DMS153 (cell line): Measurements from ENCODE around the gene CLDN6.

Source experiments
- DNase-seq: peaks from one replicate; lab custom pipeline; 2025; lab: John Stamatoyannopoulos, UW

CLDN6 gene

GRCh38 chr16:2987286-2987685, 30.7 kb downstream of the CLDN6 start:
- no peak for DNase-seq

GRCh38 chr16:2986623-2987188, 31.3 kb downstream of the CLDN6 start:
- no peak for DNase-seq

DNA sequence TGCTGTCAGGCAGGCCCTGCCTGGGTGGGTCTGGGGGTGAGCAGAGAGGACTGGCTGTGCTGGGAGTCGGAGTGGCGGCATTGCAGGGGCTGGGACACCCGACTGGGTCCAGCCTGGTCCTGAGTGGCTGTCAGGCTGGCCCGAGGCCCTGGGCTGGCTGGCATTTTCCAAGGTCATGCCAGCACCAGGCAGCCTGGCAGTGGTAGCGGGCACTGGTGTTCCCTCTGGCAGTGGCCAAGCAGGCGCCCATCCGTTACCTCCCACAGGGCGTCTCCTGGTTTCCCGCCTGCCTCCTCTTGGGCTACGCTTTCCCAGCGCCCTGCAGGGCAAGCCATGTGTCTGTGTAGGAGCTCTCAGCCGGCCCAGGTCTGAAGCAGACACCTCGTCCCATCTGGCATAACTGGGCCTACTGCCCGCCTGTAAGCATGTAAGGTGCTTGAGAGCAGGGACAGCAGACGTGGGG, 32.1 kb downstream of the CLDN6 start:
- no peak for DNase-seq

DNA sequence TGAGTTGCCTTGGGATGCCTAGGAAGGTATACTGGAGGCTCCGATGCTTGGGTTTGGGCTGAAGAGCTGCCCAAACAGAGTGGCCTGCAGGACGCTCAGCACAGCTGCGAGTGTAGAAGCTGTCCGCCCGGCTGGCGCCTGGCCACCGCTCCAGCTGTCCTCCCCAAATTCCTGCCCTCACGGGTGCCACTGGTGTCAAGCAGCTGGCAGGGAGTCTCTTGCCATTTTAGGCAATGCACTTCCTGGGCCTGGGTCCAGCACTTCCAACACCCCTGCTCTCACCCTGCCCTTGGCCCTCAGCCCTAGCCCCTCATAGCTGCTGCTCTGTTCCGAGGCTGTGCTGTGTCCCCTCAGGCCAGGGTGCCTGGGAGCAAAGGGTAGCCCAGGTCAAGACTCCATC, 32.5 kb downstream of the CLDN6 start:
- DNase-seq: no peak

GRCh38 chr16:2983706-2984136, 34.3 kb downstream of the CLDN6 start:
- peak; percentile 74 for DNase-seq

- DNase-seq: no peak
Observed at GRCh38 chr16:2982402-2982801, 35.6 kb downstream of the CLDN6 start.

- DNase-seq: no peak
Observed at GRCh38 chr16:2981899-2982250, 36.1 kb downstream of the CLDN6 start.

DNA sequence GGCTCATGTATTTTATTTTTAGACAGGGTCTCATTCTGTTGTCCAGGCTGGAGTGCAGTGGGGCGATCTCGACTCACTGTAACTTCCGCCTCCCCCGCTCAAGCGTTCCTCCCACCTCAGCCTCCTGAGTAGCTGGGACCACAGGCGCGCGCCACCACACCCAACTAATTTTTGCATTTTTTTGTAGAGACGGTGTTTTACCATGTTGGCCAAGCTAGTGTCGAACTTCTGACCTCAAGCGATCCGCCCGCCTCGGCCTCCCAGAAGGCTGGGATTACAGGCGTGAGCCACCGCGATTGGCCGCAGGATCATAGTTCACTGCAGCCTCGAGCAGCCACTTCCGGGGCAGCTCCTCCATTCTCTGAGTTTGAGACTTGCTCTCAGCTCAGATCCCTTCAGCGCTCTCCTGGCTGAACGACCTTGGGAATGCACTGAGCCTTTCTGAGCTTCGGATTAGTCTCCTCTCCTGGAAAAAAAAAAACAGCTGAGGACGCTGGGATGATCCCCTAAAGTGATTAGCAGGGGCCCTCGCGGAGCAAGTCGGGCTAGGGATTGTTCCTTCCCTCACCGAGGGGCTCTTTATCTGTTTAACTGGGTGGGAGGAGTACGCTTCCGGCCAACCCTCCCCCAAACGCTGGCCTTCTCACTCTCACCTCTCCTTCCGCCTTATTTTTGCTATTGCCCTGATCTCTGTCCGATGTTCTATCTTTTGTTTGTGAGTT, 36.6 kb downstream of the CLDN6 start:
- DNase-seq: no peak

GRCh38 chr16:2980227-2981176, 37.5 kb downstream of the CLDN6 start, which contains the start of gene PKMYT1:
Gene PKMYT1, minus strand, starts transcription at chr16:2980446. Its CDS starts 789 bp downstream, at chr16:2979657.
- DNase-seq: peak; percentile 44

DNA sequence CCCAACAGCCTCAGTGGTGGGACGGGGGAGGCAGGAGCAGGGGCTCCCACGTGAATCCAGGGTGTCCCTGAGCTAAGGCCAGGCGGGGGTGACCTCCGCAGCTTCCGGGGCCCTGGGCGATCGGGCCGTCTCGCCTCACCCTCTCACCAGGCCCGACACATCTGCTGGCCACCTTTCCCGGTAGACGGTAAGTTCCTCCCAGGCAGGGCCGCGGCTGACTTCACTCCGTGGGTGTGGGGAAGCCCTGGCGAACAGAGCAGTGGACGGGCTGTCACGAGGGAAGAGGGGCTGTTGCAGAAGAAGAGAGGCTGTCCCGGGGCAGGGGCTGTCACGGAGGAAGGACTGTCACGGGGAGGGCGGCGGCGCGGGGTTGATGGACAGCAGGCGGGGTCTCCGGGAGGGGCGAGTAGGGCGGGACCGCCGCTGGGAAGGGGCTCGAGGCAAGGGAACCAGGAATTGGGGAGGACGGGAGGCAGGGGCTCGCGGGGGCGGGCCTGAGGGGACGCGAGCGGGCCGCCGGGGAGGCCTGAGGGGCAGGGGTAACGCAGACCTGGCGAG, 38.2 kb downstream of the CLDN6 start:
- DNase-seq: no peak

DNA sequence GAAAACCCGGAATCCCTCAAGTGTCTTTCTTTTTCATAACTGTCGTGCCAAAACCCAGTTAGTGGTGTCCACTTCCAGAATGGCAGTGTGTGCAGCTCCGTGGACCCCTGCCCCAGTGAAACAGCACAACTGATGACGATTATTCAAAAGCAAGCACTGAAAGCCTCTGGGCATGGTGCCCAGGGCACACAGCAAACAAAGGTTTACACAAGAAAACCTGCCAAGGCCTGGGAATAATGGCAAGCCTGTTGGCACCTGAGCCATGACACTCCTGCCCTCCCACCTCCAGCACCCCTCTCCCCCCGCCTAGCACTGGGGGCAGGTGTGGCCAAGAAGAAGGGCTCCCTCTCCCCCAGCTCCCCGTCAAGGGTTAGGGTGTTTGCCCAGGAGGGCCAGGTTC, 40.5 kb downstream of the CLDN6 start:
- DNase-seq: peak; percentile 87

DNA sequence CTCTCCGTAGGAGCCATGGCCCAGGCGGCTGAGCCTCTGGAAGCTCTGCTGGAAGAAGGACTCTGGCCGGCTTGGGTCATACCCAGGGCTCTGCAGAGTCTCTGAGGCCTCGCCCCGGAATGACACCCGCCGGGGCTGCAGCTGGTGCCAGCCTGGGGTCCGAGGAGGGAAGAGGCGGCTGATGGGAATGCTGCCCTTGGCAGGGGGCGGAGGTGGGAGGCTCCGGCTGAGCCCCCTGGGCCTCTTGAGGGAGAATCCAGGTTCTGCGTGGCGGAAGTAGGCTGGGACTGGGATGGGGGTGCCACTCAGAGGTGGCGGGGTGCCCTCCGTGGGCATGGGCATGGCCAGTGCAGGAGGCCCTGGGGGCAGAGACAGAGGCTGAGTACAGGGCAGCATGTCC, 41.3 kb downstream of the CLDN6 start:
- no peak for DNase-seq

- no peak for DNase-seq
Observed at GRCh38 chr16:2976201-2976600, 41.8 kb downstream of the CLDN6 start.

DNA sequence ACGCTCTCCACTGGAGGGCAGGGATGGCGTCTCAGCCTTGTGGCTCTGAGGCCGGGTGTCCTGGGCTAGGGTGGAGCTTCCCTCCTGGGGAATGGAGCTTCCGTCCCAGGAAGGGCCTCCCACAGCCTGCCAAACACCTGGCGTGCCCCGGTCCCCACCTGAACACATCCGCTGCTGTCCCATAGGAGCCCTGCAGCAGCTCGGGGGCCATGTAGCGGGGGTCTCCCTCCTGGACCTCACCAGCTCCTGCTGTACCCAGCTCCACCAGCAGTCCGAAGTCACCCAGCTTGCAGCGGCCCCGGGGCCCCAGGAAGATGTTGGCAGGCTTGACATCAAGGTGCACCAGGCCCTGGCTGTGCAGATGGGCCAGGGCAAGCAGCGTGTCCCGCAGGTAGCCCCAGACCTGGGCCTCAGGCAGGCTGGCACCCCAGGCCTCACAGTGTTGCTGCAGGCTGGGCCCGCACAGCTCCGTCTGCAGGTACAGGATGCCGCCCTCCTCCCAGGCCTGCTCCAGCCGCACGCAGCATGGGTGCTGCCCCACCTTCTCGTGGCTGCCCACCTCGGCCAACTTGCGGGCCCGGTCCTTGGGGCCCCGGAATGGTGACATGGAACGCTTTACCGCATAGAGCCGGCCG, 42.7 kb downstream of the CLDN6 start:
- no peak for DNase-seq

DNA sequence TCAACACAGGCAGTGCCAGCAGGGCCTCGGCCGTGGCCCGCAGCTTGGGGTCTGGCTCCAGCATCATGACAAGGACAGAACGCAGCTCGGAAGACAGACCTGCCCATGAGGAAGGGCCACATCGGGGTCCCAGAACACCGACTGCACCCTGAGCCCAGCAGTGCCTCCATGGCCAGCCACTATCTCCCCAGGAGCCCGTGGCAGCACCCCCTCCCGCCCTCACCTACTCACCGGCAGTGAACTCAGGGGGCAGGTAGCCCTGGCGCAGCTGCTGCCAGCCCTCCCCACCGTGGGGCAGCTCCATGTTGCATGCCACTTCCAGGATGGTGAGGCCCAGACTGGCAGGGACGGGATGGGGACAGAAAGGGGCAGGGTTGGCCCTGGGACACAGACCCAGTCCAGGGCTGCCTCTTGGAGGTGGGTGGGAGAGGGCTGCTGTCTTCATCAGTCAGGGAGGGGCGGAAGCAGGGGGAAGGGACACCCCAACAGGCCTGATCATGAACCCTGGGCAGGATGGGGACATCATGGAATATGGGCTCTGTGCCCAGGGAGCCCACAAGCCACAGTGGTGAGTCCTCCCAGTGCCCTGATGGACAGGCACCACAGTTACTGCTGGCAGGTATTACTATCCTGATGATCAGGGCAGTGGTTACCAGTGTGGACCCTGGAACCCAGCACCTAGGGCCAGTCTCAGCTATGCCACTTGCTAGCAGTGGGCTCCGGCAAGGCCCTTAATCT, 43.5 kb downstream of the CLDN6 start:
- DNase-seq: no peak

GRCh38 chr16:2973605-2974318, 44.2 kb downstream of the CLDN6 start:
- no peak for DNase-seq

GRCh38 chr16:2973093-2973492, 44.9 kb downstream of the CLDN6 start:
- no peak for DNase-seq

DNA sequence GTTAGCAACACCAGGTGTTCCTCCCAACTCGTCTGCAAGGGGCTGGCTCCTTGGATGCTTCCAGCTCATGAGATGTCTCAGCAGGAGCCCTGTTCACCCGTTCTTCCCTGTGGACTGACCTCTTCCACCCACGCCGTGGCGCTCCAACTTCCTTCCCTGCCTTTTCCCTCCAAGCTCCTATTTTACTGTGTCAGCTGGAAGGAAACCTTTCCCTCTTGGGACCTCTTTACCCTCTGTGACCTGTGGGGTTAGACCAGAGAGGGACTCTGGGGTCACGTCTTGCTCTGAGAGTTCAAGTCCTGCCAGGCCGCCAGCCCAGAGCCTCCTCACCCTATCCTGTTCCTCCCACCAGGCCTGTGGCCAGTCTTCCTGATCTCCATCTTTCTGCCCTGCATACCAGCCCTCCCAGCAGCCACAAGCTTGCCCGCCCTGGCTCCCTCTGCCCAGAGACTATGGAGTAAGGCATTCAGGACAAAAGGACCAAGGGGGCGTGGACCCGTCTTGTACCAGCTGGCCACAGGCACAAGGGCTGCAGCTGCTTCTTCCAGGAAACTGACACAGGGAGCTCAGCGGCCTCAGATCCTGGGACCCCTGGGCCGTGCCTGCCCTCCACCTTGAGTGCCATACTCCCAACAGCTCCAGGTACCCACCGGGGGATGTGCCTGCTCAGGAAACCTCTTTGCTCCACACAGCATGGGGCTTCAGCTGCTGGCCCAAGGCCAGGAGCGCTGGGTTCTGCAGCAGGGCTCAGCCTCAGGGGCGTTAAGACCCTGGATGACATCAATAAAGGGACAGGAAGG, 45.8 kb downstream of the CLDN6 start:
- DNase-seq: no peak

DNA sequence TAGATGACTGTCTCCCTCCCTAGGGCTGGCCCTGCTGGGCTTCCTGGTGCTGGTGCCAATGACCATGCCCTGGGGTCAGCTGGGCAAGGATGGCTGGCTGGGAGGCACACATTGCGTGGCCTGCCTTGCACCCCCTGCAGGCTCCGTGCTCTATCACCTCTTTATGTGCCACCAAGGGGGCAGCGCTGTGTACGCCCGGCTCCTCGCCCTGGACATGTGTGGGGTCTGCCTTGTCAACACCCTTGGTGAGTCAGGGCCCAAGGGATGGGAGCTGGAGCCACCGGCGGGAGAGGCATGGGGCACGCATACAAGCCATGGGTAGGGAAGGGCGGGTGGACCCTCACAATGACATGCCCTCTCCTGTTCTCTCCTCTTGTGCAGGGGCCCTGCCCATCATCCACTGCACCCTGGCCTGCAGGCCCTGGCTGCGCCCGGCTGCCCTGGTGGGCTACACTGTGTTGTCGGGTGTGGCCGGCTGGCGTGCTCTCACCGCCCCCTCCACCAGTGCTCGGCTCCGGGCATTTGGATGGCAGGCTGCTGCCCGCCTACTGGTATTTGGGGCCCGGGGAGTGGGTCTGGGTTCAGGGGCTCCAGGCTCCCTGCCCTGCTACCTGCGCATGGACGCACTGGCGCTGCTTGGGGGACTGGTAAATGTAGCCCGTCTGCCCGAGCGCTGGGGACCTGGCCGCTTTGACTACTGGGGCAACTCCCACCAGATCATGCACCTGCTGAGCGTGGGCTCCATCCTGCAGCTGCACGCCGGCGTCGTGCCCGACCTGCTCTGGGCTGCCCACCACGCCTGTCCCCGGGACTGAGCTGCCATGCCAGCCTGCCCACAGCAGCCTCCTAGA, 46.6 kb downstream of the CLDN6 start:
- no peak for DNase-seq
